ENCODE data around the gene PPIP5K2. TPM values are rescaled to one million over a fixed set of nuclear protein-coding genes. Genes with fewer than 3 reads are reported as not detected.

PPIP5K2 gene
- total RNA-seq, 1 donor, result 78.5 TPM

GRCh38 chr5:103249068-103249467, 129.0 kb downstream of the PPIP5K2 start:
- Histone ChIP-seq H3K4me2 (ENCODE audit: insufficient read depth, low read length) (no peak overlapping the region), H3K4me1 (ENCODE audit: insufficient read depth, low read length) (no peaks in the 10 kb centered on the region), H3K9me3 (ENCODE audit: low read depth, low read length) (no peaks in the 10 kb centered on the region), H3K79me2 (ENCODE audit: insufficient read depth, low read length) (no peaks in the 10 kb centered on the region), H3K27me3 (ENCODE audit: insufficient read depth, low read length) (no peaks in the 10 kb centered on the region), H2AFZ (ENCODE audit: low read length) (no peak overlapping the region), H3K4me3 (ENCODE audit: insufficient read depth, low read length) (no peak overlapping the region), H3K36me3 (ENCODE audit: insufficient read depth, low read length) (no peaks in the 10 kb centered on the region), H4K20me1 (ENCODE audit: insufficient read depth, low read length) (no peaks in the 10 kb centered on the region), H3K27ac (ENCODE audit: low read depth, low read length) (no peak overlapping the region)
- DNase-seq (ENCODE audit: insufficient read length, low spot score, missing footprints), result no peak
- TF ChIP-seq CTCF (IDR thresholded peaks at IDR 0.05; ENCODE audit: extremely low read depth, low read depth, low read length), result no peak

GRCh38 chr5:103254921-103255320, 134.8 kb downstream of the PPIP5K2 start:
- Histone ChIP-seq H3K4me2 (ENCODE audit: insufficient read depth, low read length) (no peak overlapping the region), H2AFZ (ENCODE audit: low read length) (peak overlapping the region; percentile 52), H3K79me2 (ENCODE audit: insufficient read depth, low read length) (peaks cover 14% of the 10 kb centered on the region), H3K4me1 (ENCODE audit: insufficient read depth, low read length) (no peaks in the 10 kb centered on the region), H3K27me3 (ENCODE audit: insufficient read depth, low read length) (no peaks in the 10 kb centered on the region), H3K4me3 (ENCODE audit: insufficient read depth, low read length) (no peak overlapping the region), H3K36me3 (ENCODE audit: insufficient read depth, low read length) (no peaks in the 10 kb centered on the region), H3K27ac (ENCODE audit: low read depth, low read length) (no peak overlapping the region), H3K9me3 (ENCODE audit: low read depth, low read length) (no peaks in the 10 kb centered on the region), H4K20me1 (ENCODE audit: insufficient read depth, low read length) (peaks cover 3% of the 10 kb centered on the region)
- no peak for DNase-seq (ENCODE audit: insufficient read length, low spot score, missing footprints)
- TF ChIP-seq CTCF (IDR thresholded peaks at IDR 0.05; ENCODE audit: extremely low read depth, low read depth, low read length), result no peak

- Histone ChIP-seq H3K79me2 (ENCODE audit: insufficient read depth, low read length) (peaks cover 21% of the 10 kb centered on the region), H3K36me3 (ENCODE audit: insufficient read depth, low read length) (no peaks in the 10 kb centered on the region), H3K4me3 (ENCODE audit: insufficient read depth, low read length) (no peak overlapping the region), H3K27ac (ENCODE audit: low read depth, low read length) (no peak overlapping the region), H3K4me2 (ENCODE audit: insufficient read depth, low read length) (no peak overlapping the region), H4K20me1 (ENCODE audit: insufficient read depth, low read length) (peaks cover 3% of the 10 kb centered on the region), H3K4me1 (ENCODE audit: insufficient read depth, low read length) (no peaks in the 10 kb centered on the region), H3K27me3 (ENCODE audit: insufficient read depth, low read length) (no peaks in the 10 kb centered on the region), H2AFZ (ENCODE audit: low read length) (no peak overlapping the region), H3K9me3 (ENCODE audit: low read depth, low read length) (no peaks in the 10 kb centered on the region)
- TF ChIP-seq CTCF (IDR thresholded peaks at IDR 0.05; ENCODE audit: extremely low read depth, low read depth, low read length), result no peak
- DNase-seq (ENCODE audit: insufficient read length, low spot score, missing footprints), result no peak
These were observed 135.6 kb downstream of the PPIP5K2 start for GRCh38 chr5:103255691-103256090.

GRCh38 chr5:103256178-103256577, 136.1 kb downstream of the PPIP5K2 start:
- peak; percentile 27 for TF ChIP-seq CTCF (IDR thresholded peaks at IDR 0.05; ENCODE audit: extremely low read depth, low read depth, low read length)
- H3K36me3 ChIP-seq (ENCODE audit: insufficient read depth, low read length), result no peaks in the 10 kb centered on the region
- no peak overlapping the region for H3K4me3 ChIP-seq (ENCODE audit: insufficient read depth, low read length)
- H3K27ac ChIP-seq (ENCODE audit: low read depth, low read length), result no peak overlapping the region
- H2AFZ ChIP-seq (ENCODE audit: low read length), result no peak overlapping the region
- no peaks in the 10 kb centered on the region for H3K27me3 ChIP-seq (ENCODE audit: insufficient read depth, low read length)
- peaks cover 7% of the 10 kb centered on the region for H4K20me1 ChIP-seq (ENCODE audit: insufficient read depth, low read length)
- peaks cover 4% of the 10 kb centered on the region for H3K4me1 ChIP-seq (ENCODE audit: insufficient read depth, low read length)
- DNase-seq (ENCODE audit: insufficient read length, low spot score, missing footprints), result no peak
- no peaks in the 10 kb centered on the region for H3K9me3 ChIP-seq (ENCODE audit: low read depth, low read length)
- H3K79me2 ChIP-seq (ENCODE audit: insufficient read depth, low read length), result peaks cover 26% of the 10 kb centered on the region
- H3K4me2 ChIP-seq (ENCODE audit: insufficient read depth, low read length), result no peak overlapping the region
